Measurements from ENCODE around the gene BIRC7.

BIRC7 gene

DNA sequence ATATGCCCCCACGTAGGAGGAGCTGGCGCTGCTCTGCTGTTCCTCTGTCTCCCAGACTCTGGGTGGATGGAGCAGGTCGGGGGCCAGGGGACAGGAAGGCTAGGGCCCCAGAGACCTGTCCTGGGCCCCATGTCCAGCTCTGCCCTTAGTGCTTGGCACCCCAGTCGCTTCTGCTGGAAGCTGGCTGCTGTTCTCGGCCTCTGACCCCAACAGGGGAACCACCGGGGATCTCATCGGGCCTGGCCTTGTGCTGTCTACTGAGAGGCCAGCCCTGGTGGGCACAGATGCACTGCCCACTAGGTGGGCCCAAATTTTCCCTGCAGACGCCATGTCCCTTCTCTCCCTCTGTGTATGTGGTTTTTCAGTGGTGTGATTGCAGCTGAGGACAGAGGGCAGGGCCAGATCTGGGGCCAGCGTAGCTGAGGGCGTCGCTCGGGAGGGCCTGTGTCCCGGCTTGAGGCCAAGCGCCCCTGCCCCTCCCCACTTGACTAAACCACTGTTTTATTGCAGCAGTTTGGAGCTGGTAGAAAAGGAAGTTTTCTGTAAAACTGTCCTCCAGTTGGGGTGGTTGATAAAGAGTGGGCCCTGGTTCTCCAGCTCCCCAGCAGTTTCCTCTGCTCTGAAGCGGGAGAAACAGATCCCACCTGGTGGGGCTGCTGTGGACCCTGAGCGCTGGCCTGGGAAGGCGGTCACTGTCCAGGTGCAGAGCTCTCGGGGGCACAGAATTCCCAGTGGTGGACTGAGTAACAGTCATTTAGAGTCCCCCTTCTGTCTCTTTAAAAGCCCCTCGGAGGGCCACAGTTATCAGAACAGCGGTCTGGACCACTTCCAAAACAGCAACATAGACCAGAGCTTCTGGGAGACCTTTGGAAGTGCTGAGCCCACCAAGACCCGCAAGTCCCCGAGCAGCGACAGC, 51.3 kb downstream of the BIRC7 start:
- H3K36me3 ChIP-seq (ENCODE audit: control insufficient read depth, insufficient read depth, low read length), result peaks cover 15% of the 10 kb centered on the region
- H3K4me1 ChIP-seq (ENCODE audit: control insufficient read depth, insufficient read depth, low read length), result no peaks in the 10 kb centered on the region
- no peak overlapping the region for H3K4me3 ChIP-seq (ENCODE audit: insufficient read depth, low read depth, low read length)
- 95 to 97% methylated on average over 23 of the region's 23 CpGs for WGBS, 2 experiments
- no peak overlapping the region for H3K27ac ChIP-seq (ENCODE audit: insufficient read depth, low read depth, low read length, poor library complexity, severe bottlenecking)
- no peaks in the 10 kb centered on the region for H3K27me3 ChIP-seq (ENCODE audit: control insufficient read depth, insufficient read depth, low read length, poor library complexity, severe bottlenecking)
- no peaks in the 10 kb centered on the region for H3K9me3 ChIP-seq (ENCODE audit: control insufficient read depth, low read length)

- no peaks in the 10 kb centered on the region for H3K9me3 ChIP-seq (ENCODE audit: control insufficient read depth, low read length)
- no peak overlapping the region for H3K4me3 ChIP-seq (ENCODE audit: insufficient read depth, low read depth, low read length)
- H3K27me3 ChIP-seq (ENCODE audit: control insufficient read depth, insufficient read depth, low read length, poor library complexity, severe bottlenecking), result no peaks in the 10 kb centered on the region
- WGBS, 2 experiments, result 95 to 96% methylated on average over 55 of the region's 55 CpGs
- no peaks in the 10 kb centered on the region for H3K4me1 ChIP-seq (ENCODE audit: control insufficient read depth, insufficient read depth, low read length)
- peaks cover 10% of the 10 kb centered on the region for H3K36me3 ChIP-seq (ENCODE audit: control insufficient read depth, insufficient read depth, low read length)
- H3K27ac ChIP-seq (ENCODE audit: insufficient read depth, low read depth, low read length, poor library complexity, severe bottlenecking), result no peak overlapping the region
Observed at GRCh38 chr20:63287697-63288580, 52.2 kb downstream of the BIRC7 start.

GRCh38 chr20:63288581-63289251, 53.0 kb downstream of the BIRC7 start:
- Histone ChIP-seq H3K4me3 (ENCODE audit: insufficient read depth, low read depth, low read length) (no peak overlapping the region), H3K4me1 (ENCODE audit: control insufficient read depth, insufficient read depth, low read length) (no peaks in the 10 kb centered on the region), H3K27ac (ENCODE audit: insufficient read depth, low read depth, low read length, poor library complexity, severe bottlenecking) (no peak overlapping the region), H3K9me3 (ENCODE audit: control insufficient read depth, low read length) (no peaks in the 10 kb centered on the region), H3K27me3 (ENCODE audit: control insufficient read depth, insufficient read depth, low read length, poor library complexity, severe bottlenecking) (no peaks in the 10 kb centered on the region), H3K36me3 (ENCODE audit: control insufficient read depth, insufficient read depth, low read length) (peaks cover 6% of the 10 kb centered on the region)
- WGBS, 2 experiments, result 94 to 95% methylated on average over 28 of the region's 28 CpGs

- Histone ChIP-seq H3K27me3 (ENCODE audit: control insufficient read depth, insufficient read depth, low read length, poor library complexity, severe bottlenecking) (no peaks in the 10 kb centered on the region), H3K9me3 (ENCODE audit: control insufficient read depth, low read length) (no peaks in the 10 kb centered on the region), H3K4me3 (ENCODE audit: insufficient read depth, low read depth, low read length) (no peak overlapping the region), H3K27ac (ENCODE audit: insufficient read depth, low read depth, low read length, poor library complexity, severe bottlenecking) (no peak overlapping the region), H3K4me1 (ENCODE audit: control insufficient read depth, insufficient read depth, low read length) (no peaks in the 10 kb centered on the region), H3K36me3 (ENCODE audit: control insufficient read depth, insufficient read depth, low read length) (peaks cover 5% of the 10 kb centered on the region)
- 94 to 95% methylated on average over 25 of the region's 25 CpGs for WGBS, 2 experiments
Observed at GRCh38 chr20:63289311-63290135, 53.8 kb downstream of the BIRC7 start.

All from ectodermal cell (in vitro differentiated cells).